HAP-1 (cell line): ENCODE results near the gene TIMM13.
"Not testable (repeated sequence)": the region's sequence is repeated elsewhere in the genome, so short reads cannot be mapped to it uniquely, and the experiment has no call there.

Experiments used
- DNase-seq, 2 experiments: peaks; one replicate each; pipeline ENCODE4 v3.0.0-alpha.2; 2016 to 2020; ENCODE audit warnings: low spot score in 2 of 2
- H3K27me3 ChIP-seq: fragments of 250-450 bp; sonication (Bioruptor Pico); 2 replicates; pipeline ENCODE4 v1.5.1; 2020; ENCODE audit warnings: low read depth, mild to moderate bottlenecking, moderate library complexity
- H3K36me3 ChIP-seq: fragments of 250-450 bp; sonication (Bioruptor Pico); replicated peaks from 2 replicates; pipeline ENCODE4 v1.5.1; 2020; ENCODE audit warnings: mild to moderate bottlenecking
- H3K4me1 ChIP-seq: fragments of 250-450 bp; sonication (Bioruptor Pico); 2 replicates; pipeline ENCODE4 v1.5.1; 2020; ENCODE audit warnings: mild to moderate bottlenecking
- H3K4me3 ChIP-seq: fragments of 250-450 bp; sonication (Bioruptor Pico); 2 replicates; pipeline ENCODE4 v1.5.1; 2020; ENCODE audit warnings: mild to moderate bottlenecking, moderate library complexity
- H3K9me3 ChIP-seq: fragments of 250-450 bp; sonication (Bioruptor Pico); 2 replicates; pipeline ENCODE4 v1.5.1; 2020; ENCODE audit warnings: mild to moderate bottlenecking, moderate library complexity
- in situ Hi-C: fragments of 300-500 bp; cut with MboI; formaldehyde crosslinking; loops from 3 replicates; pipeline ENCODE4 v1.14.3; 2020; ENCODE audit warnings: low sequenced_read_pairs, inconsistent platforms, mixed read lengths

The TIMM13 gene

DNA sequence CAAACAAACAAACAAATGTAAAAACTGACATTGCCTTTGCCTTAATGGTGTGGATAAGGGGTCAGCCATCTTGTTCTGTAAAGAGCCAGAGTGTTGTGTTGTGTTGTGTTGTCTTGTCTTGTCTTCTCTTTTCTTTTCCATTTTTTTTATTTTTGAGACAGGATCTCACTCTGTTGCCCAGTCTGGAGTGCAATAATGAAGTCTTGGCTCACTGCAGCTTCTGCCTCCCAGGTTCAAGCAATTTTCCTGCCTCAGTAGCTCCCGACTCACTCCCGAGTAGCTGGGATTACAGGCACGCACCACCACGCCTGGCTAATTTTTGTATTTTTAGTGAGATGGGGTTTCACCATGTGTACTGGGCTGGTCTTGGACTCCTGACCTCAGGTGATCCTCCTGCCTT lies 27.8 kb downstream of the TIMM13 start:
- in situ Hi-C loops, result no loop called here

DNA sequence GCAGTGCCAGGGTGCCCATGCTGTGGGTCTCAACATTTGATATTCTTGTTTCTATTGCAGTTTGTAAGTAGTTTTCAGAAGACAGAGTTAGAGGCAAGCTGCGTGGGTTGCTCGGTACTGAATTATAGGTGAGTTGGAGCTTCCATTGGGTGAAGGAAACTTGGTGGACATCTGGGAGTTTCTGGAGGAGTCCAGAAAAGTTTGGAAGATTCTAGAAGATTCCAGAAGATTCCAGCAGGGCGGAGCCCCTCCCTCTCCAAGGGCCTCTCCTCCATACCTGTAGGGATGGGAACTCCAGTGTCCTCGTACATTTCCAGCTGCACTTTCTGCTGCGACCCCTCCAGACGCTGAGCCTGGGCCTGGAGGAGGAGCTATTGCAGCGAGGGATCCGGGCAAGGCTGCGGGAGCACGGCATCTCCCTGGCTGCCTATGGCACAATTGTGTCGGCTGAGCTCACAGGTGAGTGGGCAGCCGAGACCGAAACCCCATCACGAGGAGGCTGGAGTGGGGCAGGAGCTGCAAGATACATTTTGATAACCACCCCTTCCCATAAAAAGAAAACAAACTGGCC lies 28.6 kb downstream of the TIMM13 start:
- no peaks in the 10 kb centered on the region for H3K27me3 ChIP-seq

More for the DNA sequence above, 27.8 kb downstream of the TIMM13 start:
- no peaks in the 10 kb centered on the region for H3K36me3 ChIP-seq
- no peak overlapping the region for H3K4me3 ChIP-seq
- no peaks in the 10 kb centered on the region for H3K27me3 ChIP-seq
- no peaks in the 10 kb centered on the region for H3K4me1 ChIP-seq
- no peak for DNase-seq
- H3K9me3 ChIP-seq, result no peaks in the 10 kb centered on the region

GRCh38 chr19:2397173-2397572 lies 30.2 kb downstream of the TIMM13 start:
- H3K9me3 ChIP-seq, H3K4me3 ChIP-seq, H3K4me1 ChIP-seq, H3K36me3 ChIP-seq, H3K27me3 ChIP-seq, in situ Hi-C loops, DNase-seq: not testable (repeated sequence)

More for the DNA sequence above, 28.6 kb downstream of the TIMM13 start:
- DNase-seq, result no peak
- no peaks in the 10 kb centered on the region for H3K9me3 ChIP-seq
- H3K4me3 ChIP-seq, result no peak overlapping the region
- H3K4me1 ChIP-seq, result no peaks in the 10 kb centered on the region
- in situ Hi-C loops, result no loop called here
- no peaks in the 10 kb centered on the region for H3K36me3 ChIP-seq

- not testable (repeated sequence) for DNase-seq
Measured at GRCh38 chr19:2395293-2395829, 32.0 kb downstream of the TIMM13 start.

DNA sequence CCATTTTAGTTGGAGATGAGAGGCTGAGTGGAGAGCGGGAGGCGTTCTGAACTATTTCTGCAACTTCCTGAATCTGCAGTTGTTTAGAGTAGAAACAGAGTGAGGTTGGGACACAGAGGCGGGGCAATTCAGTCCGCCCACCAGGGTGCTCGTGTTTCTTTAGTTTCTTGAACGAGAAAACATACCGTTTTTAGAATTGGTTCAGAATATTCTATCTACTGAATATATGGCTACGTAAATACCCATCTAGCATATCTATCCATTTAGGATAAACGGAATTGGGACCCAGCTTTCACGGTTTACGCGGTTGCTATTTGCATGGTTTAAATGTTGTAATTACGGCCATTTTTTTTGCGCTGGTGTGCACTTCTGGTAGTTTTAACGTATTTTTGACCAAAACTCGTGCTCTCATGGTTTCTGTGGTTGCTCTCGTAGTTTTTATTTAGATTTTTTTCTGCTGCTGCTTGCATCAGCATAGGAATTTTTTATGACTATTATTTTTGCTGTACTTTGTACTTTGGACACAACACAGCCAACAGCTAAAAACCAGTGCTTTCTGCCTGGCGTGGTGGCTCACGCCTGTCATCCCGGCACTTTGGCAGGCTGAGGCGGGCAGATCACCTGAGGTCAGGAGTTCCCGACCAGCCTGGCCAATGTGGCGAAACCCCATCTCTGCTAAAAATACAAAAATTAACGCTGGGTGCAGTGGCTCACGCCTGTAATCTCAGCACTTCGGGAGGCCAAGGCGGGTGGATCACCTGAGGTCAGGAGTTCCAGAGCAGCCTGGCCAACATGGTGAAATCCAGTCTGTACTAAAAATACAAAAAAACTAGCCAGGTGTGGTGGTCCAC lies 32.7 kb downstream of the TIMM13 start:
- Histone ChIP-seq H3K4me1 (no peaks in the 10 kb centered on the region), H3K9me3 (peaks cover 3% of the 10 kb centered on the region; the same call in 1 of the 2 replicates), H3K27me3 (no peaks in the 10 kb centered on the region), H3K4me3 (no peak overlapping the region), H3K36me3 (no peaks in the 10 kb centered on the region)
- in situ Hi-C loops, result no loop called here
- no peak for DNase-seq

More at GRCh38 chr19:2395293-2395829, 32.0 kb downstream of the TIMM13 start:
- H3K4me3 ChIP-seq, in situ Hi-C loops, H3K4me1 ChIP-seq, H3K9me3 ChIP-seq, H3K27me3 ChIP-seq, H3K36me3 ChIP-seq: not testable (repeated sequence)

GRCh38 chr19:2394054-2394441 lies 33.3 kb downstream of the TIMM13 start:
- no peak for DNase-seq
- H3K4me3 ChIP-seq, result no peak overlapping the region
- no peaks in the 10 kb centered on the region for H3K4me1 ChIP-seq
- no peaks in the 10 kb centered on the region for H3K36me3 ChIP-seq
- H3K9me3 ChIP-seq, result peaks cover 3% of the 10 kb centered on the region; the same call in 1 of the 2 replicates
- in situ Hi-C loops, result no loop called here
- H3K27me3 ChIP-seq, result no peaks in the 10 kb centered on the region

- H3K36me3 ChIP-seq, in situ Hi-C loops, H3K4me1 ChIP-seq, H3K4me3 ChIP-seq, H3K9me3 ChIP-seq, H3K27me3 ChIP-seq: not testable (repeated sequence)
- peak in 1 of 2 experiments; percentile 46 for DNase-seq
Measured at GRCh38 chr19:2392899-2393298, 34.5 kb downstream of the TIMM13 start.

GRCh38 chr19:2392366-2392765 lies 35.0 kb downstream of the TIMM13 start:
- Histone ChIP-seq H3K9me3 (peaks cover 3% of the 10 kb centered on the region; the same call in 1 of the 2 replicates), H3K4me3 (no peak overlapping the region), H3K4me1 (no peaks in the 10 kb centered on the region), H3K36me3 (no peaks in the 10 kb centered on the region), H3K27me3 (no peaks in the 10 kb centered on the region)
- DNase-seq, result no peak
- in situ Hi-C loops, result no loop called here

- peak; percentile 52 to 54 for DNase-seq
- H3K36me3 ChIP-seq, result no peaks in the 10 kb centered on the region
- peaks cover 3% of the 10 kb centered on the region; the same call in 1 of the 2 replicates for H3K9me3 ChIP-seq
- H3K27me3 ChIP-seq, result no peaks in the 10 kb centered on the region
- H3K4me3 ChIP-seq, result no peak overlapping the region
- no peaks in the 10 kb centered on the region for H3K4me1 ChIP-seq
- in situ Hi-C loops, result no loop called here
Measured at GRCh38 chr19:2391118-2391725, 36.2 kb downstream of the TIMM13 start.

GRCh38 chr19:2389594-2389993 lies 37.8 kb downstream of the TIMM13 start:
- Histone ChIP-seq H3K4me3 (no peak overlapping the region), H3K9me3 (peaks cover 3% of the 10 kb centered on the region; the same call in 1 of the 2 replicates), H3K36me3 (no peaks in the 10 kb centered on the region), H3K4me1 (peaks cover 6% of the 10 kb centered on the region), H3K27me3 (no peaks in the 10 kb centered on the region)
- in situ Hi-C loops, result no loop called here
- DNase-seq, result no peak

DNA sequence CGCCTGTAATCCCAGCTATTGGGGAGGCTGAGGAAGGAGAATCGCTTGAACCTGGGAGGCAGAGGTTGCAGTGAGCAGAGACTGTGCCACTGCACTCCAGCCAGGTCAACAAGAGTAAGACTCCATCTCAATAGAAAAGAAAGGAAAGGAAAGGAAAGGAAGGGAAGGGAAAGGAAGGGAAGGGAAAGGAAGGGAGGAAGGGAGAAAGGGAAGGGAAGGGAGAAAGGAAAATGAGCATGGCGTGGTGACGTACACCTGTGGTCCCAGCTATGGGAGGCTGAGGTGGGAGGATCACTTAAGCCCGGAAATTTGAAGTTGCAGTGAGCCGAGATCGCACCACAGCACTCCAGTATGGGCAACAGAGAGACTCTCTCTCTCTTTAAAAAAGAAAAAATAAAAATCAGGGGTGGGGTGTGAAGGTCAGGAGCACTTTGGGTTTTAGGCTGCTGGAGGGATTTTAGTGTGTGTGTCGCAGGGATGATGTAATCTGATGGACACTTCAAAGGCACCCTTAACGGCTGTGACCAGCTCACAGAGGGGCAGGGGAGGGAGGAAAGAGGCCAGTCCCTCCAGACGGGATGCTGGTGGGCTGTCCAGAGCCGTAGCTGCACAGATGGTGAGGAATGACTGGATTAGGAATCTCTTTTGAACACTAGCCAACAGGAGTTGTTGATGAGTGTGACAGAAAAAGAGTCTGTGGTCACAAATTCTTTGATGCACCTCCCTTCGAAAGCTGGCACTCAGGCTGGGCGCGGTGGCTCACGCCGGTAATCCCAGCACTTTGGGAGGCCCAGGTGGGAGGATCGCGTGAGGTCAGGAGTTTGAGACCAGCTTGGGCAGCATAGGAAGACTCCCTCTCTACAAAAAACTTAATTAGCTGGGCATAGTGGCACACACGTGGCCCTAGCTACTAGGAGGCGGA lies 39.8 kb downstream of the TIMM13 start:
- Histone ChIP-seq H3K27me3 (no peaks in the 10 kb centered on the region), H3K9me3 (no peaks in the 10 kb centered on the region), H3K4me3 (no peak overlapping the region), H3K36me3 (no peaks in the 10 kb centered on the region), H3K4me1 (peaks cover 6% of the 10 kb centered on the region)
- no peak for DNase-seq
- in situ Hi-C loops, result no loop called here

DNA sequence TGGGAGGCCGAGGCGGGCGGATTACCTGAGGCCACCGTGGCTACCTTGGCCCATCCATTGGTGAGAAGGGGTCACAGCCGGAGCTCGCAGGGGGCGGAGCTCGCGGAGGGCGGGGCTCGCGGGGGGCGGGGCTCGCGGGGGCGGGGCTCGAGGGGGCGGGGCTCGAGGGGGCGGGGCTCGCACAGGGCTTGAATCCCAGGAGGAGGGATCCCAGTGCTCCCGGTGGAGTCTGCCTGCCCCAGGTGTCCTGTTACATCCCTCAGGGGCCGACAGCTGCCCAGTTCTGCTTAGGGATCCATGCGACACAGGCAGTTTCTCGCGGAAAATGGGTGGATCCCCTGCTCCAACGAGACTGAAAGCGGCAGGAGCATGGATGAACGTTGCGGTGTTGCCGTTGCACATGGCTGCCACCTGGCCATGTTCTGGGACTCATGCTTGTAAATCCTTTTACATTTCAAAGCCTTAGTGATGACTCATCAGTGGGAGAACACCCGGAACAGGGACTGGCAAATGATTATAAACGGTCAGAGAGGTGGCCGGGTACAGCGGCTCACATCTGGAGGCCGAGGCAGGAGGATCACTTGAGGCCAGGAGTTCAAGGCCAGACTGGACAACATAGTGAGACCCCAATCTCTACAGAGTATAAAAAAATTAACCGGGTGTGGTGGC lies 42.2 kb downstream of the TIMM13 start:
- H3K27me3 ChIP-seq, result no peaks in the 10 kb centered on the region
- no peaks in the 10 kb centered on the region for H3K9me3 ChIP-seq
- in situ Hi-C loops, result no loop called here
- H3K4me3 ChIP-seq, result peak overlapping the region; percentile 0; the same call in 1 of the 2 replicates
- DNase-seq, result peak; percentile 81 to 92
- peaks cover 6% of the 10 kb centered on the region for H3K4me1 ChIP-seq
- H3K36me3 ChIP-seq, result no peaks in the 10 kb centered on the region
